ENCODE data around the gene XIRP1.

DNA sequence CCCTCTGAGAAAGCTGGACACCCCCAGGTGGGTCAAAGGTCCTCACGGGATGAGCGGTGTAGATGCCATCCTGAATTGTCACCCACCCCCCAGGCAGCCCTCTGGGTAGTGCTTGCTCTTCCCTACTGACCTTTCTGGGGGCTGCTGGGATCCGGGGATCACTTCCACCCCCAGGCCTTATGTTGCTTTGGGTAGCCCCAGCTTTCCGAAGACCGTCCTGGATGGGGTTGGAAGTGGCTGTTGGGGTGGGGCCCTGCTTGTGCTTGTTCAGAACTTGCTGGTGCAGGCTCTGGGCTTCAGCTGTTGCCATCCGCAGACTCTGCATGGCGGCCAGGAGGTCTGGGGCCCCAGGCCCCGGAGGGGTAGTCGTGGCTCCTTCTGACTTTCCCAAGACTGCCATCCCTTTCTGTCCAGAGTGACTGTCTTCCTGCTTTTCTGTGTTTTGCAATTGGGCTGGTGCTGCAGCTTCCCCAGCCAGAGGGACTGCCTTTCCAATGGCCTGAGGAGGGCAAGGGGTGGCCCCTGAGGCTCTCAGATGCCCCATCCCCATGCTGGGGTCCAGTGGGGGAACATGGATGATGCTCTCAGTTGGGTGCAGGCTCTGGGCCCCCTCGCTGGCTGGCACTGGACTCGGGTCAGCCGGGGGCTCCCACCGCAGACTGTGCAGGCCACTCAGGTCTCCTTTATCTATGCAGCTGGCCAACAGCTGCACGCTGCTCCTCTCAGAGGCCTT is 6.3 kb downstream of the XIRP1 start:
- TF ChIP-seq CTCF (conservative IDR thresholded peaks at IDR 0.05 in 1 of 2, IDR thresholded peaks at IDR 0.05 in 1 of 2; ENCODE audit: extremely low read depth in 1 of 2, insufficient read depth in 1 of 2, low read depth in 1 of 2, low read length in 2 of 2) (no peak), EZH2 (IDR thresholded peaks at IDR 0.05; ENCODE audit: borderline replicate concordance, low read length) (no peak)
